GM12892 (cell line): ENCODE measurements around the gene FLYWCH2.

Experiments used
- POLR2A ChIP-seq: IDR thresholded peaks from 2 replicates; pipeline ENCODE4 v1.6.1; 2011; ENCODE audit warnings: low read depth, low read length, control low read depth
- POLR2AphosphoS5 ChIP-seq: IDR thresholded peaks from 2 replicates; pipeline ENCODE4 v1.6.1; 2011; ENCODE audit warnings: low read depth, low read length, control low read depth
- TAF1 ChIP-seq: IDR thresholded peaks from 2 replicates; pipeline ENCODE4 v1.6.1; 2011; ENCODE audit warnings: low read depth, mild to moderate bottlenecking, control low read depth, low read length, borderline replicate concordance

DNA sequence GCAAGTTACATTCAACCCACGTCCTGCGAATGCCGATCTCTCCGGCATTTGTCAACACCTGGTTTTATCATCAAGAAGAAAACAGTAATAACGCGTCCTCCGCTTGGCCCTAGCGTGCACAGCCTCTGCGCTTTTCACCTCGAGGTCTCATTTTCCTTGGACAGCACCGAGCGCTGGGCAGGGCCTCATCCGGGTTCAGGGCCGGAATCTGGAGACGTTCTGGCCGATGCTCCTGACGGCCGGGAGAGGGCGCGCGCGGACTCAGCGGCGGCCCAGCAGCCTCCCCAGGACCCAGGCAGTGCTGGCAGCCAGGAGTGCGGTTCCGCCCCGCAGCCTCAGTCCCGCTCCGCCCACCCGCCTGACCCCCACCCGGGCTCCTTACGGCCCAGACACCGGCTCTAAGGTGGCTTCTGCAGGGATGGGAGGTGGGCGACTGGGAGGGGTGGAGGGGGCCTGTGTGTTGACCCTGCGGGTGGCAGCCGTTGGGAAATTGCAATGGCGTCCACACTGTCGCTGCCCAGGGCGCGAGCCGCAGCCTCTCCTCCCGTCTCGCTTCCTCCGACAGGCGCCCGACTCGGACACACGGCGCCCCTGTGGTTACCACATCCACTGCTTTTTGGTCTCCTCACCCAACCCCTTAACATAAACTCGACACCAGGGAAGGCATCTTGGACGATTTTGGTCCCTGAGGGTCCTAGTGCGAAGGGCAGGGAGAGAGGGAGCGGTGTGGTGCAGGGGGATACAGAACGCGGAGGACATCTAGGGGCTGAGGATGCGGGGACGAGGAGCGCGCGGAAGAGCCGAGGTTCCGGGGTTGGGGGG, 21.3 kb downstream of the FLYWCH2 start:
- TF ChIP-seq POLR2AphosphoS5 (no peak; the same call in 1 of the 2 replicates), POLR2A (no peak), TAF1 (no peak)
